ENCODE results near the gene ITSN2.
"Not testable (repeated sequence)": the region's sequence is repeated elsewhere in the genome, so short reads cannot be mapped to it uniquely, and the experiment has no call there.

Gene ITSN2

GRCh38 chr2:24360050-24360962 lies at the start of gene ITSN2:
Gene ITSN2, minus strand, starts transcription at chr2:24360536. Its CDS starts 32,454 bp downstream, at chr2:24328082.
- peak; percentile 76 to 80 for DNase-seq (ENCODE audit: low read depth in 2 of 2)

- no peak for DNase-seq (ENCODE audit: low read depth in 2 of 2)
Measured at GRCh38 chr2:24409171-24409570, 48.8 kb upstream of the ITSN2 start.

GRCh38 chr2:24408704-24409103 lies 48.4 kb upstream of the ITSN2 start:
- DNase-seq (ENCODE audit: low read depth in 2 of 2), result not testable (repeated sequence)

GRCh38 chr2:24404491-24404921 lies 44.2 kb upstream of the ITSN2 start:
- DNase-seq (ENCODE audit: low read depth in 2 of 2), result no peak

GRCh38 chr2:24403832-24404212 lies 43.5 kb upstream of the ITSN2 start:
- DNase-seq (ENCODE audit: low read depth in 2 of 2), result no peak

- DNase-seq (ENCODE audit: low read depth in 2 of 2), result no peak
Measured at GRCh38 chr2:24403168-24403831, 43.0 kb upstream of the ITSN2 start.

- DNase-seq (ENCODE audit: low read depth in 2 of 2), result no peak
Measured at GRCh38 chr2:24402242-24403097, 42.1 kb upstream of the ITSN2 start.

GRCh38 chr2:24400207-24400907 lies 40.0 kb upstream of the ITSN2 start:
- no peak for DNase-seq (ENCODE audit: low read depth in 2 of 2)

- no peak for DNase-seq (ENCODE audit: low read depth in 2 of 2)
Measured at GRCh38 chr2:24399434-24400206, 39.3 kb upstream of the ITSN2 start.

- no peak for DNase-seq (ENCODE audit: low read depth in 2 of 2)
Measured at GRCh38 chr2:24394998-24395397, 34.7 kb upstream of the ITSN2 start.

GRCh38 chr2:24392542-24393059 lies 32.3 kb upstream of the ITSN2 start:
- no peak for DNase-seq (ENCODE audit: low read depth in 2 of 2)

GRCh38 chr2:24385366-24385765 lies 25.0 kb upstream of the ITSN2 start:
- no peak for DNase-seq (ENCODE audit: low read depth in 2 of 2)

- DNase-seq (ENCODE audit: low read depth in 2 of 2), result peak in 1 of 2 donors; percentile 16
Measured at GRCh38 chr2:24382363-24383073, 22.2 kb upstream of the ITSN2 start.

GRCh38 chr2:24380820-24381219 lies 20.5 kb upstream of the ITSN2 start:
- DNase-seq (ENCODE audit: low read depth in 2 of 2), result no peak

GRCh38 chr2:24375349-24376087 lies 15.2 kb upstream of the ITSN2 start:
- DNase-seq (ENCODE audit: low read depth in 2 of 2), result no peak

GRCh38 chr2:24374301-24374700 lies 14.0 kb upstream of the ITSN2 start:
- DNase-seq (ENCODE audit: low read depth in 2 of 2), result no peak

- DNase-seq (ENCODE audit: low read depth in 2 of 2), result no peak
Measured at GRCh38 chr2:24372033-24372432, 11.7 kb upstream of the ITSN2 start.

GRCh38 chr2:24365826-24366225 lies 5.5 kb upstream of the ITSN2 start:
- no peak for DNase-seq (ENCODE audit: low read depth in 2 of 2)

GRCh38 chr2:24365051-24365450 lies 4.7 kb upstream of the ITSN2 start:
- no peak for DNase-seq (ENCODE audit: low read depth in 2 of 2)

Data from stimulated activated CD8-positive, alpha-beta memory T cell treated with anti-CD3 and anti-CD28 coated beads, Interleukin-2, amount 100 ng/mL, for 48 hours (primary cell).